Activated CD4-positive, alpha-beta memory T cell treated with anti-CD3 and anti-CD28 coated beads, Interleukin-2, amount 10 ng/mL, durations not matched to agents 7 days and 5 days (primary cell): ENCODE results near the gene CCT6A. TPM values are rescaled to one million over a fixed set of nuclear protein-coding genes. Genes with fewer than 3 reads are reported as not detected.
"Not testable (repeated sequence)": the region's sequence is repeated elsewhere in the genome, so short reads cannot be mapped to it uniquely, and the experiment has no call there.

ENCODE experiments used
- CTCF ChIA-PET: fragments of 350-600 bp; sonication (Branson Sonifier 250); formaldehyde crosslinking; loops from one replicate; lab custom pipeline; 2021; ENCODE audit warnings: antibody characterized with exemption, inconsistent platforms; lab: Charles Lee
- POLR2A ChIA-PET: fragments of 350-600 bp; sonication (Branson Sonifier 250); formaldehyde crosslinking; loops from one replicate; lab custom pipeline; 2021; ENCODE audit warnings: antibody characterized with exemption; lab: Charles Lee
- DNase-seq: peaks from one replicate; pipeline ENCODE4 v3.0.0-alpha.2; 2020
- H3K27ac Mint-ChIP-seq: one replicate; pipeline ENCODE4 v1.8.0; 2021; ENCODE audit warnings: mild to moderate bottlenecking, mixed read lengths
- H3K27me3 Mint-ChIP-seq: one replicate; pipeline ENCODE4 v1.8.0; 2021; ENCODE audit warnings: mixed read lengths
- H3K36me3 Mint-ChIP-seq: one replicate; pipeline ENCODE4 v1.8.0; 2021; ENCODE audit warnings: low read depth, mixed read lengths
- H3K4me1 Mint-ChIP-seq: one replicate; pipeline ENCODE4 v1.8.0; 2021; ENCODE audit warnings: mixed read lengths
- H3K4me3 Mint-ChIP-seq: one replicate; pipeline ENCODE4 v1.8.0; 2021; ENCODE audit warnings: mild to moderate bottlenecking, mixed read lengths
- H3K9me3 Mint-ChIP-seq: one replicate; pipeline ENCODE4 v1.8.0; 2021; ENCODE audit warnings: mixed read lengths
- total RNA-seq, 2 experiments: library from RNA; stranded (reverse); gene quantifications; one replicate each; pipeline ENCODE4 v1.2.3, GENCODE V29; 2021

The CCT6A gene
- total RNA-seq, 2 experiments from 2014 or later = 105 TPM

GRCh38 chr7:56110611-56111010, 59.0 kb downstream of the CCT6A start:
- peaks cover 7% of the 10 kb centered on the region for H3K9me3 Mint-ChIP-seq
- H3K4me1 Mint-ChIP-seq = peaks cover 21% of the 10 kb centered on the region
- no peak overlapping the region for H3K4me3 Mint-ChIP-seq
- no peak for DNase-seq
- POLR2A ChIA-PET = no interaction called here
- CTCF ChIA-PET = no interaction called here
- H3K27me3 Mint-ChIP-seq = no peaks in the 10 kb centered on the region
- no peak overlapping the region for H3K27ac Mint-ChIP-seq
- H3K36me3 Mint-ChIP-seq = peaks cover 18% of the 10 kb centered on the region

GRCh38 chr7:56112244-56112643, 60.7 kb downstream of the CCT6A start:
- peaks cover 12% of the 10 kb centered on the region for H3K4me1 Mint-ChIP-seq
- H3K36me3 Mint-ChIP-seq, CTCF ChIA-PET, DNase-seq, H3K4me3 Mint-ChIP-seq, POLR2A ChIA-PET, H3K27me3 Mint-ChIP-seq, H3K9me3 Mint-ChIP-seq, H3K27ac Mint-ChIP-seq: not testable (repeated sequence)

Other genes with a start within 250 kb of the CCT6A start
- gene SEPTIN14, start 189.0 kb upstream of the CCT6A start, total RNA-seq = not detected
- 1 to 10 TPM; 1.2 to 1.9 TPM for gene ZNF713, start 164.3 kb upstream of the CCT6A start, total RNA-seq
- gene MRPS17, start 99.9 kb upstream of the CCT6A start, total RNA-seq = 10 to 100 TPM; 11.6 to 12.0 TPM
- gene NIPSNAP2, start 87.2 kb upstream of the CCT6A start, total RNA-seq = 10 to 100 TPM; 31.5 to 31.7 TPM
- gene PSPH, start 321 bp upstream of the CCT6A start, total RNA-seq = 10 to 100 TPM; 12.0 to 13.7 TPM
- gene SUMF2, start 12.5 kb downstream of the CCT6A start, total RNA-seq = 100 to 1,000 TPM; 118 to 119 TPM
- gene PHKG1, start 41.2 kb downstream of the CCT6A start, total RNA-seq = 1 to 10 TPM; 1.5 to 2.2 TPM
- gene CHCHD2, start 54.7 kb downstream of the CCT6A start, total RNA-seq = 100 to 1,000 TPM; 482 to 505 TPM
- gene NUPR2, start 64.7 kb downstream of the CCT6A start, total RNA-seq = not detected